GM08714 (cell line): ENCODE data around the gene FARSB.
"Not testable (repeated sequence)": the region's sequence is repeated elsewhere in the genome, so short reads cannot be mapped to it uniquely, and the experiment has no call there.

Experiments
- H3K4me3 ChIP-seq: fragments of 200-500 bp; sonication (Bioruptor generic); 2 replicates; pipeline ENCODE4 v1.5.1; 2014; ENCODE audit warnings: mild to moderate bottlenecking, low read length, inconsistent platforms
- ZNF274 ChIP-seq: IDR thresholded peaks from 2 replicates; pipeline ENCODE4 v1.6.1; 2012; ENCODE audit warnings: mild to moderate bottlenecking, low read depth, low read length

Gene FARSB

GRCh38 chr2:222603501-222603900 lies 52.4 kb downstream of the FARSB start:
- H3K4me3 ChIP-seq, result no peak overlapping the region
- TF ChIP-seq ZNF274, result no peak

GRCh38 chr2:222598611-222599010 lies 57.3 kb downstream of the FARSB start:
- TF ChIP-seq ZNF274, result no peak
- H3K4me3 ChIP-seq, result no peak overlapping the region

GRCh38 chr2:222595581-222595980 lies 60.3 kb downstream of the FARSB start:
- TF ChIP-seq ZNF274, result no peak
- H3K4me3 ChIP-seq, result no peak overlapping the region

GRCh38 chr2:222594679-222595078 lies 61.2 kb downstream of the FARSB start:
- no peak overlapping the region for H3K4me3 ChIP-seq
- no peak for TF ChIP-seq ZNF274

- no peak overlapping the region for H3K4me3 ChIP-seq
- no peak for TF ChIP-seq ZNF274
Measured at GRCh38 chr2:222592176-222592575, 63.7 kb downstream of the FARSB start.

- no peak overlapping the region for H3K4me3 ChIP-seq
- TF ChIP-seq ZNF274, result no peak
Measured at GRCh38 chr2:222591661-222592060, 64.2 kb downstream of the FARSB start.

- not testable (repeated sequence) for H3K4me3 ChIP-seq
Measured at GRCh38 chr2:222584589-222584988, 71.3 kb downstream of the FARSB start.

GRCh38 chr2:222582928-222583327 lies 73.0 kb downstream of the FARSB start:
- H3K4me3 ChIP-seq, result no peak overlapping the region
- no peak for TF ChIP-seq ZNF274

GRCh38 chr2:222577341-222577740 lies 78.6 kb downstream of the FARSB start:
- no peak for TF ChIP-seq ZNF274
- H3K4me3 ChIP-seq, result no peak overlapping the region

GRCh38 chr2:222576171-222577081 lies 79.5 kb downstream of the FARSB start:
- no peak overlapping the region for H3K4me3 ChIP-seq
- no peak for TF ChIP-seq ZNF274

GRCh38 chr2:222575618-222576017 lies 80.3 kb downstream of the FARSB start:
- no peak for TF ChIP-seq ZNF274

GRCh38 chr2:222572751-222573174 lies 83.1 kb downstream of the FARSB start:
- no peak for TF ChIP-seq ZNF274
- no peak overlapping the region for H3K4me3 ChIP-seq

More at GRCh38 chr2:222575618-222576017, 80.3 kb downstream of the FARSB start:
- no peak overlapping the region for H3K4me3 ChIP-seq

- no peak for TF ChIP-seq ZNF274
Measured at GRCh38 chr2:222572264-222572721, 83.6 kb downstream of the FARSB start.

GRCh38 chr2:222569826-222570225 lies 86.1 kb downstream of the FARSB start:
- H3K4me3 ChIP-seq, result no peak overlapping the region
- no peak for TF ChIP-seq ZNF274

More at GRCh38 chr2:222572264-222572721, 83.6 kb downstream of the FARSB start:
- H3K4me3 ChIP-seq, result no peak overlapping the region

- no peak for TF ChIP-seq ZNF274
- no peak overlapping the region for H3K4me3 ChIP-seq
Measured at GRCh38 chr2:222568865-222569264, 87.0 kb downstream of the FARSB start.
